ENCODE results near the gene SLC16A5.

- no peak for TF ChIP-seq CTCF (IDR thresholded peaks at IDR 0.05; ENCODE audit: low read depth, low read length)
- no peak for TF ChIP-seq POLR2A (IDR thresholded peaks at IDR 0.05; ENCODE audit: extremely low read depth, insufficient read length)
- TF ChIP-seq, protein P1, sequence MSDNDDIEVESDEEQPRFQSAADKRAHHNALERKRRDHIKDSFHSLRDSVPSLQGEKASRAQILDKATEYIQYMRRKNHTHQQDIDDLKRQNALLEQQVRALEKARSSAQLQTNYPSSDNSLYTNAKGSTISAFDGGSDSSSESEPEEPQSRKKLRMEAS (IDR thresholded peaks at IDR 0.05; ENCODE audit: low read depth, low read length) = no peak
Observed at GRCh38 chr17:75094871-75095399, 7.2 kb downstream of the SLC16A5 start.

Measured in NB4 (cell line).